C4-2B (cell line): ENCODE results near the gene SUGP1.

Source experiments
- H3K27ac ChIP-seq: fragments of 450-650 bp; 2 replicates; pipeline ENCODE4 v1.5.1; 2017
- CTCF ChIP-seq: fragments of 450-650 bp; conservative IDR thresholded peaks from 2 replicates; pipeline ENCODE4 v1.5.1; 2017; ENCODE audit warnings: mild to moderate bottlenecking
- ZFX ChIP-seq: fragments of 450-650 bp; IDR thresholded peaks from 2 replicates; pipeline ENCODE4 v1.6.1; 2017

SUGP1 gene

GRCh38 chr19:19269952-19270694 lies 50.2 kb downstream of the SUGP1 start:
- no peak overlapping the region for H3K27ac ChIP-seq
- TF ChIP-seq CTCF (no peak), ZFX (no peak)

GRCh38 chr19:19268453-19269385 lies 51.6 kb downstream of the SUGP1 start:
- TF ChIP-seq ZFX, result no peak
- TF ChIP-seq CTCF, result no peak
- no peak overlapping the region for H3K27ac ChIP-seq

GRCh38 chr19:19267305-19267704 lies 53.0 kb downstream of the SUGP1 start:
- TF ChIP-seq CTCF, result no peak
- no peak for TF ChIP-seq ZFX
- H3K27ac ChIP-seq, result no peak overlapping the region

- H3K27ac ChIP-seq, result no peak overlapping the region
- no peak for TF ChIP-seq ZFX
- no peak for TF ChIP-seq CTCF
Measured at GRCh38 chr19:19263886-19264487, 56.3 kb downstream of the SUGP1 start.

- H3K27ac ChIP-seq, result no peak overlapping the region
- TF ChIP-seq ZFX (no peak), CTCF (no peak)
Measured at GRCh38 chr19:19262190-19263057, 57.9 kb downstream of the SUGP1 start.

- no peak overlapping the region for H3K27ac ChIP-seq
- TF ChIP-seq CTCF (no peak), ZFX (no peak)
Measured at GRCh38 chr19:19261350-19262189, 58.7 kb downstream of the SUGP1 start.
